ENCODE data around the gene BCDIN3D.

The BCDIN3D gene

GRCh38 chr12:49794021-49794420 lies 48.9 kb downstream of the BCDIN3D start:
- no peak for TF ChIP-seq CTCF (IDR thresholded peaks at IDR 0.05; ENCODE audit: low read depth, low read length, missing control alignments)
- Histone ChIP-seq H3K27ac (no peak overlapping the region), H3K4me3 (ENCODE audit: low read depth, low read length) (no peak overlapping the region), H3K36me3 (replicated peaks) (peaks cover 63% of the 10 kb centered on the region), H3K27me3 (replicated peaks) (no peaks in the 10 kb centered on the region)
- in situ Hi-C loops (cut with HindIII; ENCODE audit: low pct_ligation_motif_present, low sequenced_read_pairs), result no loop called here
- no peak for DNase-seq

- Histone ChIP-seq H3K27ac (no peak overlapping the region), H3K4me3 (ENCODE audit: low read depth, low read length) (no peak overlapping the region), H3K36me3 (replicated peaks) (peaks cover 60% of the 10 kb centered on the region), H3K27me3 (replicated peaks) (no peaks in the 10 kb centered on the region)
- no peak for TF ChIP-seq CTCF (IDR thresholded peaks at IDR 0.05; ENCODE audit: low read depth, low read length, missing control alignments)
- in situ Hi-C loops (cut with HindIII; ENCODE audit: low pct_ligation_motif_present, low sequenced_read_pairs), result no loop called here
- no peak for DNase-seq
Observed at GRCh38 chr12:49793620-49794019, 49.3 kb downstream of the BCDIN3D start.

GRCh38 chr12:49792976-49793580 lies 49.8 kb downstream of the BCDIN3D start:
- TF ChIP-seq CTCF (IDR thresholded peaks at IDR 0.05; ENCODE audit: low read depth, low read length, missing control alignments), result no peak
- in situ Hi-C loops (cut with HindIII; ENCODE audit: low pct_ligation_motif_present, low sequenced_read_pairs), result no loop called here
- Histone ChIP-seq H3K4me3 (ENCODE audit: low read depth, low read length) (no peak overlapping the region), H3K27ac (no peak overlapping the region), H3K36me3 (replicated peaks) (peaks cover 55% of the 10 kb centered on the region), H3K27me3 (replicated peaks) (no peaks in the 10 kb centered on the region)
- no peak for DNase-seq

- no peak for TF ChIP-seq CTCF (IDR thresholded peaks at IDR 0.05; ENCODE audit: low read depth, low read length, missing control alignments)
- in situ Hi-C loops (cut with HindIII; ENCODE audit: low pct_ligation_motif_present, low sequenced_read_pairs), result no loop called here
- peaks cover 48% of the 10 kb centered on the region for H3K36me3 ChIP-seq (replicated peaks)
- no peak overlapping the region for H3K4me3 ChIP-seq (ENCODE audit: low read depth, low read length)
- H3K27me3 ChIP-seq (replicated peaks), result no peaks in the 10 kb centered on the region
- no peak for DNase-seq
- H3K27ac ChIP-seq, result no peak overlapping the region
Observed at GRCh38 chr12:49792181-49792970, 50.5 kb downstream of the BCDIN3D start.

GRCh38 chr12:49791700-49792099 lies 51.2 kb downstream of the BCDIN3D start:
- in situ Hi-C loops (cut with HindIII; ENCODE audit: low pct_ligation_motif_present, low sequenced_read_pairs), result no loop called here
- Histone ChIP-seq H3K27ac (no peak overlapping the region), H3K27me3 (replicated peaks) (no peaks in the 10 kb centered on the region), H3K36me3 (replicated peaks) (peaks cover 41% of the 10 kb centered on the region), H3K4me3 (ENCODE audit: low read depth, low read length) (no peak overlapping the region)
- no peak for TF ChIP-seq CTCF (IDR thresholded peaks at IDR 0.05; ENCODE audit: low read depth, low read length, missing control alignments)
- DNase-seq, result no peak

Measured in brain microvascular endothelial cell (primary cell).